GM10266 (cell line): ENCODE results near the gene NSG2.

Experiments
- DNase-seq: peaks from one replicate; pipeline ENCODE4 v3.0.0; 2012; ENCODE audit errors: extremely low spot score
- TF ChIP-seq, protein P1 (sequence below): IDR thresholded peaks from 2 replicates; pipeline ENCODE4 v1.5.1; 2012; ENCODE audit warnings: mild to moderate bottlenecking, low read depth; ENCODE audit not compliant: control insufficient read depth, insufficient read depth; ENCODE audit errors: missing control alignments

Gene NSG2

DNA sequence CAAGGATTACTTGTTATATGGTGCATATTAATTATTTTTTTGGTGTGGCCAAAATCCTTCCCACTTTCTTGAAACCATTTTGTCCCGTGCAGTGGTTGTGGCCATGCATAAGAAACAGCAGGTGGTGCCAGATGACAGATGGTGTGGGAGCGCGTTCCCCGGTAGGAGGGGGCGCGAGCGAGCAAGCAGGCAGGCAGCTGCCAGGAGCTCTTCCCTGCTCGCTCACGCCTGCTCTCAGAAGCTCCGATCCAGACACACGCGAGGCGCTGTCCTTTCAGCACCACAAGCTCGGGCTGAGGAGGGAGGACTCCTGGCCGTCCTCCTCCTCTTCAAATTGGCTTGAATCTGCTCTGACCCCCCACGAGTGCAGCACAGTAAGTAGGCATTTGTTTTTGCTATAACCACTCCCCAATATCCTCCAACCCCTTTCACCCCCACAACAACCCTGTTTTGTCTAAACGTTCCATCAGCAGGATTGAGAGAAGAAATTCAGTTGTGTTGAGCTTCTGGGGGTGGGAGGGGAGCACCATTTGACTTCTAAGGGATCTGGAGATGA is at the start of gene NSG2:
Gene NSG2, plus strand, starts transcription at position 237 of the 556 bp plus-strand sequence. CDS start 1,050 bp downstream, outside the sequence.
- TF ChIP-seq, protein P1, sequence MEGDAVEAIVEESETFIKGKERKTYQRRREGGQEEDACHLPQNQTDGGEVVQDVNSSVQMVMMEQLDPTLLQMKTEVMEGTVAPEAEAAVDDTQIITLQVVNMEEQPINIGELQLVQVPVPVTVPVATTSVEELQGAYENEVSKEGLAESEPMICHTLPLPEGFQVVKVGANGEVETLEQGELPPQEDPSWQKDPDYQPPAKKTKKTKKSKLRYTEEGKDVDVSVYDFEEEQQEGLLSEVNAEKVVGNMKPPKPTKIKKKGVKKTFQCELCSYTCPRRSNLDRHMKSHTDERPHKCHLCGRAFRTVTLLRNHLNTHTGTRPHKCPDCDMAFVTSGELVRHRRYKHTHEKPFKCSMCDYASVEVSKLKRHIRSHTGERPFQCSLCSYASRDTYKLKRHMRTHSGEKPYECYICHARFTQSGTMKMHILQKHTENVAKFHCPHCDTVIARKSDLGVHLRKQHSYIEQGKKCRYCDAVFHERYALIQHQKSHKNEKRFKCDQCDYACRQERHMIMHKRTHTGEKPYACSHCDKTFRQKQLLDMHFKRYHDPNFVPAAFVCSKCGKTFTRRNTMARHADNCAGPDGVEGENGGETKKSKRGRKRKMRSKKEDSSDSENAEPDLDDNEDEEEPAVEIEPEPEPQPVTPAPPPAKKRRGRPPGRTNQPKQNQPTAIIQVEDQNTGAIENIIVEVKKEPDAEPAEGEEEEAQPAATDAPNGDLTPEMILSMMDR, result peak; percentile 83
- DNase-seq, result peak; percentile 67

DNA sequence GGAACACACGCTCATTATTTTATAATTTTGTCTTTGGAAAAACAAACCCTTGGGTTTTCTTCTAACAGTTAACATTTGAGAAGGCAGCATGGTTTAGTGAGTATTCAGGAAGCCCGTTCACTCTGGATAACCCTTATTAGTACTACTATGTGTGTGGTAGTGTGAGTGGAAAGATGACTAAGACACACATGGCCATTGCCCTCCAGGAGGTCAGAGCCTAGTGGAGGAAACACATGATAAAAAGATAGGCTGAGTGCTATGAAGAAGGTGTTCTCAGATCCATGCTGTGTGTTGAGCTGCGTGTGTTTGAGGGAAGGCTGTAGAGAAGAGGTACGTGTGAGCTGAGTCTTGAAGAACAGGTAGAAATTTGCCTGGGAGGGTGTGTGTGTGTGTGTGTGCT is 48.2 kb upstream of the NSG2 start:
- TF ChIP-seq, protein P1, result no peak
- DNase-seq, result no peak

DNA sequence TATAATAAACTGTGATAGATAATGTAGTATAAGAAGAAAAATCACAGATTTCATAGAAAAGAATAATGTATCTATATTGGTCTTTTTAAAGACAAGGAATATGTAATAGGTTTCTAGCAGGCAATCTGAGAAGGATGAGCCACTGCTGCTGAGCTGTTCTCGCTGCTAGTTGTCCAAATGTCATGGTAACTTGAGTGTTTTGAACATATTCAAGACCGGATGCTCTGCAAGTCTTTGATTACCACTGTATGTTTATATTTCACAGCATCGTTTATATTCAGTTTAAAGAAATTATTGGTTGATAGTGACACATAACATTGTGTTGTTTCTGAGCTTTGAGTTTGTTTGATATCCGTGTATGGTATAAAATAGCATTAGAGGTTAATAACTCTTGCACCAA is 47.0 kb upstream of the NSG2 start:
- TF ChIP-seq, protein P1, result no peak
- no peak for DNase-seq

DNA sequence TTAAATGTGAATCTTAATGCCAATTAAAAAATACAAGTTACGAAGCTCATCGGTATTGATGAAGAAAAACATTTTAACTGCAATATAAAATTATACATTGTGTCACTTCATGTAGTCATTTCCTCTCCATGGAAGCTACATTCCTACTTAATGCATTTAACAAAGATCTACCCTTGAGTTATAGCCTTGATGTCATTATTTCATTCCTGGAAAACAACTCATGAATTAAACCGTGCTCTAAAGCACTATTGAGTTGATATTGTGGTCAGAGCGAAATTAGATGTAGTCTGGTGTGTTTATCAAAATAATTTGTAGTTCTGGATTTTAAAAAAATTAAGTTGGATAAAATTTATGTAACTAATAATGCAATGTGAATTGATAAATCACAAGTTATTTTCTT is 45.4 kb upstream of the NSG2 start:
- no peak for DNase-seq
- TF ChIP-seq, protein P1, result no peak

DNA sequence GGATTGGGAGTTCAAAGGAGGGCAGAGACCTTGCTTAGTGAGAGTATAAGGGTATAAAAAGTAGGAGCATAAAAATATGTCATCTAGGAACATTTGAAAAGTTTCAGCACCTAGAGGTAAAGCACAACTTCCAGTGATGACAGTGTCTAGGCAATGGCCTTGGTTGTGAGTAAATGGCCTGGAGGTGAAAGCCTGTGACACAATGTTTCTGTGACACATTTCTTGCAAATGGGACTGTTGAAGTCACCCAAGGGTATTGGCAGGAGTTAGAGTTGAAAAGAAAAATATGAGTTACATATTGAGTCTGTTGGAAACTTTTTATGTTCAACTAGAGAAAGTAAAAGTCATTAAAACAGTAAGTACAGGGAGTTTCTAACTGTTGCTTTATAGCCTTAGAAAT is 41.7 kb upstream of the NSG2 start:
- no peak for DNase-seq
- TF ChIP-seq, protein P1, result no peak

DNA sequence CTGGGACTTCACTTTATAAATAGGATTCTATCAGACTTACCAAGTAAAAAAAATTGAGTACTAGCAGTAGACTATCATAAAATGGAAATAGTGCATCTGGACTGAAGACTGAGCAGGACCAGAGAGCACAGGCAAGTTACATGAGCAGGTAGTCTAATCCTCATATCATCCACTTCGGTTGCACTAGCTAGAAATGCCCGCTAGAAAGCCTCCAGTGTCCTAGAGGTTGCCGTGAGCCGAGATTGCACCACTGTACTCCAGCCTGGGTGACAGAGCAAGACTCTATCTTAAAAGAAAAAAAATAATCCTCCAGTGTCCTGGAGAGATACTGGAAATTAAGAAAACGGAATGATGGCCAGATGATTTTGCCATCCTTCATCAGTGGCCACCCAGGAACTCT is 36.6 kb upstream of the NSG2 start:
- TF ChIP-seq, protein P1, result no peak
- no peak for DNase-seq

DNA sequence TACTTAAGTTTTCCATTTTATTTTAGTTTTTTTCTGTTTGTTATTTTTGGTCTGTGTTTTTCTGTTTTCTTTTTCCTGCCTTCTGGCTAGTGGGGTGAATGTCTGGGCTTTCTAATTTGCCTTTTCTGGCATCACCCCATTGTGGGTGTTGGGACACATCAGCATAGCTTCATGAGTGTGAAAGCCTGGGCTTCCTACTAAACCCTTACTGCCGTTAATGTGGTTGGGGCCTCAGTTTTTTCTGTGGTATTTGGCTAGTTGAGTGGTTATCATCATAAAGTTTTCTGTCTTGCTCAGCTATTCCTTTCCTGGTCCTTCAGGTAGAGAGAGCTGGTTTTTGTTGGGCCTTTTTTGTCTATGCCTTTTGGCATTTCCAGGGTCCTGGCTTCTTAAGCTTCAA is 35.1 kb upstream of the NSG2 start:
- DNase-seq, result no peak
- TF ChIP-seq, protein P1, result no peak
